H1 (cell line): ENCODE data around the gene COL8A2.

Experiments used
- CTCF ChIP-seq, 3 experiments: IDR thresholded peaks; 1 replicate in 2 of 3; 2 replicates in 1 of 3; pipeline versions ENCODE4 v1.5.1 to v1.6.1; 2011; ENCODE audit warnings: low read length in 3 of 3, mild to moderate bottlenecking in 3 of 3, inconsistent platforms in 2 of 3, low read depth in 1 of 3, moderate library complexity in 1 of 3; ENCODE audit not compliant: insufficient read depth in 1 of 3; ENCODE audit errors: control extremely low read depth in 1 of 3
- PHF8 ChIP-seq: fragments of 200-600 bp; sonication (generic); conservative IDR thresholded peaks from 2 replicates; pipeline ENCODE4 v1.7.1; 2012; ENCODE audit warnings: low read depth, mild to moderate bottlenecking, inconsistent platforms, low read length, moderate library complexity

GRCh38 chr1:36115200-36115669, 9.8 kb downstream of the COL8A2 start:
- TF ChIP-seq CTCF (IDR thresholded peaks at IDR 0.05; ENCODE audit: control extremely low read depth in 1 of 3, insufficient read depth in 1 of 3, low read depth in 1 of 3, low read length in 3 of 3) (no peak), PHF8 (no peak)
